Fibroblast of skin of back (primary cell): ENCODE results near the gene BLID.

ENCODE experiments used
- DNase-seq: peaks from one replicate; pipeline ENCODE4 v3.0.0-alpha.2; 2013

Gene BLID

GRCh38 chr11:122139595-122139866 is 23.5 kb upstream of the BLID start:
- no peak for DNase-seq

GRCh38 chr11:122138744-122139594 is 23.0 kb upstream of the BLID start:
- DNase-seq, result peak; percentile 52

- DNase-seq, result peak; percentile 97
Observed at GRCh38 chr11:122137078-122137793, 21.2 kb upstream of the BLID start.

- DNase-seq, result no peak
Observed at GRCh38 chr11:122131126-122131525, 15.1 kb upstream of the BLID start.

- no peak for DNase-seq
Observed at GRCh38 chr11:122128146-122128545, 12.1 kb upstream of the BLID start.

GRCh38 chr11:122127020-122127419 is 11.0 kb upstream of the BLID start:
- DNase-seq, result no peak

- no peak for DNase-seq
Observed at GRCh38 chr11:122126024-122126688, 10.1 kb upstream of the BLID start.

GRCh38 chr11:122123263-122123929 is 7.4 kb upstream of the BLID start:
- no peak for DNase-seq

- DNase-seq, result no peak
Observed at GRCh38 chr11:122122179-122122578, 6.2 kb upstream of the BLID start.

- no peak for DNase-seq
Observed at GRCh38 chr11:122120096-122120495, 4.1 kb upstream of the BLID start.

- DNase-seq, result no peak
Observed at GRCh38 chr11:122116591-122116990, 576 bp upstream of the BLID start.

- DNase-seq, result no peak
Observed at GRCh38 chr11:122114976-122115375, 1.0 kb downstream of the BLID start.

- DNase-seq, result no peak
Observed at GRCh38 chr11:122113836-122114825, 1.9 kb downstream of the BLID start.

GRCh38 chr11:122112470-122113365 is 3.3 kb downstream of the BLID start:
- peak; percentile 51 for DNase-seq

GRCh38 chr11:122109932-122110331 is 6.1 kb downstream of the BLID start:
- no peak for DNase-seq

- DNase-seq, result no peak
Observed at GRCh38 chr11:122108828-122109227, 7.2 kb downstream of the BLID start.

GRCh38 chr11:122108192-122108799 is 7.7 kb downstream of the BLID start:
- peak; percentile 55 for DNase-seq

- DNase-seq, result no peak
Observed at GRCh38 chr11:122107566-122107965, 8.4 kb downstream of the BLID start.

GRCh38 chr11:122107045-122107444 is 9.0 kb downstream of the BLID start:
- no peak for DNase-seq

- no peak for DNase-seq
Observed at GRCh38 chr11:122105044-122105758, 10.8 kb downstream of the BLID start.
